ENCODE results near the gene OSMR. TPM values are rescaled to one million over a fixed set of nuclear protein-coding genes. Genes with fewer than 3 reads are reported as not detected.
"Not testable (repeated sequence)": the region's sequence is repeated elsewhere in the genome, so short reads cannot be mapped to it uniquely, and the experiment has no call there.

The OSMR gene
- total RNA-seq, 1 experiment from 2014 or later = 82.4 TPM

GRCh38 chr5:38856660-38857059 is 10.8 kb downstream of the OSMR start:
- Histone ChIP-seq H3K4me1 (ENCODE audit: control insufficient read depth, insufficient read depth, low read length) (no peaks in the 10 kb centered on the region), H3K27ac (ENCODE audit: low read length) (no peak overlapping the region), H3K36me3 (ENCODE audit: control insufficient read depth, insufficient read depth, low read length) (no peaks in the 10 kb centered on the region), H3K27me3 (ENCODE audit: control insufficient read depth, insufficient read depth, low read length) (no peaks in the 10 kb centered on the region), H3K9me3 (ENCODE audit: control insufficient read depth, insufficient read depth, low read depth, low read length) (peaks cover 8% of the 10 kb centered on the region; the same call in 1 of the 2 replicates), H3K4me3 (ENCODE audit: low read depth in 2 of 2, low read length in 2 of 2) (no peak overlapping the region)
- in situ Hi-C loops (cut with HindIII; ENCODE audit: low pct_unique_long_range_greater_than_20kb, low sequenced_read_pairs) (no loop called here), intact Hi-C loops (cut with micrococcal nuclease; ENCODE audit: unreplicated experiment) (no loop called here)
- ChIA-PET CTCF (no interaction called here), POLR2A (no interaction called here)
- DNase-seq (ENCODE audit: low read depth, low spot score) (no peak), ATAC-seq (no peak)
- no TSS peak for BruUV-seq (replicated peaks)
- TF ChIP-seq POLR2AphosphoS5 (IDR thresholded peaks at IDR 0.05; ENCODE audit: low read depth, low read length) (no peak), TCF7L2 (IDR thresholded peaks at IDR 0.05; ENCODE audit: low read depth, low read length) (no peak), SIN3A (IDR thresholded peaks at IDR 0.05; ENCODE audit: borderline replicate concordance, insufficient read depth, low read depth, low read length) (no peak)
- TF ChIP-seq, protein P1, sequence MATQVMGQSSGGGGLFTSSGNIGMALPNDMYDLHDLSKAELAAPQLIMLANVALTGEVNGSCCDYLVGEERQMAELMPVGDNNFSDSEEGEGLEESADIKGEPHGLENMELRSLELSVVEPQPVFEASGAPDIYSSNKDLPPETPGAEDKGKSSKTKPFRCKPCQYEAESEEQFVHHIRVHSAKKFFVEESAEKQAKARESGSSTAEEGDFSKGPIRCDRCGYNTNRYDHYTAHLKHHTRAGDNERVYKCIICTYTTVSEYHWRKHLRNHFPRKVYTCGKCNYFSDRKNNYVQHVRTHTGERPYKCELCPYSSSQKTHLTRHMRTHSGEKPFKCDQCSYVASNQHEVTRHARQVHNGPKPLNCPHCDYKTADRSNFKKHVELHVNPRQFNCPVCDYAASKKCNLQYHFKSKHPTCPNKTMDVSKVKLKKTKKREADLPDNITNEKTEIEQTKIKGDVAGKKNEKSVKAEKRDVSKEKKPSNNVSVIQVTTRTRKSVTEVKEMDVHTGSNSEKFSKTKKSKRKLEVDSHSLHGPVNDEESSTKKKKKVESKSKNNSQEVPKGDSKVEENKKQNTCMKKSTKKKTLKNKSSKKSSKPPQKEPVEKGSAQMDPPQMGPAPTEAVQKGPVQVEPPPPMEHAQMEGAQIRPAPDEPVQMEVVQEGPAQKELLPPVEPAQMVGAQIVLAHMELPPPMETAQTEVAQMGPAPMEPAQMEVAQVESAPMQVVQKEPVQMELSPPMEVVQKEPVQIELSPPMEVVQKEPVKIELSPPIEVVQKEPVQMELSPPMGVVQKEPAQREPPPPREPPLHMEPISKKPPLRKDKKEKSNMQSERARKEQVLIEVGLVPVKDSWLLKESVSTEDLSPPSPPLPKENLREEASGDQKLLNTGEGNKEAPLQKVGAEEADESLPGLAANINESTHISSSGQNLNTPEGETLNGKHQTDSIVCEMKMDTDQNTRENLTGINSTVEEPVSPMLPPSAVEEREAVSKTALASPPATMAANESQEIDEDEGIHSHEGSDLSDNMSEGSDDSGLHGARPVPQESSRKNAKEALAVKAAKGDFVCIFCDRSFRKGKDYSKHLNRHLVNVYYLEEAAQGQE (IDR thresholded peaks at IDR 0.05; ENCODE audit: insufficient read depth in 1 of 2, low read depth in 2 of 2, low read length in 1 of 2) = no peak
- TF ChIP-seq, protein P2, sequence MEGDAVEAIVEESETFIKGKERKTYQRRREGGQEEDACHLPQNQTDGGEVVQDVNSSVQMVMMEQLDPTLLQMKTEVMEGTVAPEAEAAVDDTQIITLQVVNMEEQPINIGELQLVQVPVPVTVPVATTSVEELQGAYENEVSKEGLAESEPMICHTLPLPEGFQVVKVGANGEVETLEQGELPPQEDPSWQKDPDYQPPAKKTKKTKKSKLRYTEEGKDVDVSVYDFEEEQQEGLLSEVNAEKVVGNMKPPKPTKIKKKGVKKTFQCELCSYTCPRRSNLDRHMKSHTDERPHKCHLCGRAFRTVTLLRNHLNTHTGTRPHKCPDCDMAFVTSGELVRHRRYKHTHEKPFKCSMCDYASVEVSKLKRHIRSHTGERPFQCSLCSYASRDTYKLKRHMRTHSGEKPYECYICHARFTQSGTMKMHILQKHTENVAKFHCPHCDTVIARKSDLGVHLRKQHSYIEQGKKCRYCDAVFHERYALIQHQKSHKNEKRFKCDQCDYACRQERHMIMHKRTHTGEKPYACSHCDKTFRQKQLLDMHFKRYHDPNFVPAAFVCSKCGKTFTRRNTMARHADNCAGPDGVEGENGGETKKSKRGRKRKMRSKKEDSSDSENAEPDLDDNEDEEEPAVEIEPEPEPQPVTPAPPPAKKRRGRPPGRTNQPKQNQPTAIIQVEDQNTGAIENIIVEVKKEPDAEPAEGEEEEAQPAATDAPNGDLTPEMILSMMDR (IDR thresholded peaks at IDR 0.05) = no peak

GRCh38 chr5:38858839-38859238 is 13.0 kb downstream of the OSMR start:
- intact Hi-C loops (cut with micrococcal nuclease; ENCODE audit: unreplicated experiment) = no loop called here
- no peaks in the 10 kb centered on the region for H3K36me3 ChIP-seq (ENCODE audit: control insufficient read depth, insufficient read depth, low read length)
- no peak overlapping the region for H3K4me3 ChIP-seq (ENCODE audit: low read depth in 2 of 2, low read length in 2 of 2)
- POLR2A ChIA-PET = no interaction called here
- CTCF ChIA-PET = no interaction called here
- ATAC-seq = no peak
- no TSS peak for BruUV-seq (replicated peaks)
- H3K9me3 ChIP-seq (ENCODE audit: control insufficient read depth, insufficient read depth, low read depth, low read length) = peaks cover 8% of the 10 kb centered on the region; the same call in 1 of the 2 replicates
- TF ChIP-seq, protein P2 (IDR thresholded peaks at IDR 0.05) = no peak
- TF ChIP-seq, protein P1 (IDR thresholded peaks at IDR 0.05; ENCODE audit: insufficient read depth in 1 of 2, low read depth in 2 of 2, low read length in 1 of 2) = no peak
- TF ChIP-seq TCF7L2 (IDR thresholded peaks at IDR 0.05; ENCODE audit: low read depth, low read length) = no peak
- TF ChIP-seq POLR2AphosphoS5 (IDR thresholded peaks at IDR 0.05; ENCODE audit: low read depth, low read length) = no peak
- DNase-seq (ENCODE audit: low read depth, low spot score) = no peak
- H3K4me1 ChIP-seq (ENCODE audit: control insufficient read depth, insufficient read depth, low read length) = no peaks in the 10 kb centered on the region
- no peak overlapping the region for H3K27ac ChIP-seq (ENCODE audit: low read length)
- in situ Hi-C loops (cut with HindIII; ENCODE audit: low pct_unique_long_range_greater_than_20kb, low sequenced_read_pairs) = no loop called here
- H3K27me3 ChIP-seq (ENCODE audit: control insufficient read depth, insufficient read depth, low read length) = no peaks in the 10 kb centered on the region

GRCh38 chr5:38861986-38862770 is 16.4 kb downstream of the OSMR start:
- H3K9me3 ChIP-seq (ENCODE audit: control insufficient read depth, insufficient read depth, low read depth, low read length) = peaks cover 11% of the 10 kb centered on the region; the same call in 1 of the 2 replicates
- CTCF ChIA-PET; H3K36me3 ChIP-seq (ENCODE audit: control insufficient read depth, insufficient read depth, low read length); DNase-seq (ENCODE audit: low read depth, low spot score); H3K4me3 ChIP-seq (ENCODE audit: low read depth in 2 of 2, low read length in 2 of 2); ATAC-seq; H3K27me3 ChIP-seq (ENCODE audit: control insufficient read depth, insufficient read depth, low read length); intact Hi-C loops (cut with micrococcal nuclease; ENCODE audit: unreplicated experiment); BruUV-seq (replicated peaks); in situ Hi-C loops (cut with HindIII; ENCODE audit: low pct_unique_long_range_greater_than_20kb, low sequenced_read_pairs); H3K4me1 ChIP-seq (ENCODE audit: control insufficient read depth, insufficient read depth, low read length); H3K27ac ChIP-seq (ENCODE audit: low read length): not testable (repeated sequence)
- POLR2A ChIA-PET = interaction anchor here (0.6 kb wide), 1 partner anchor 53 kb away, joined by 3 read pairs; no protein-coding TSS in a partner anchor
